Adrenal gland (tissue), 12 donors: Measurements from ENCODE around the gene KCNJ9. TPM values are rescaled to one million over a fixed set of nuclear protein-coding genes. Genes with fewer than 3 reads are reported as not detected.
"Not testable (repeated sequence)": the region's sequence is repeated elsewhere in the genome, so short reads cannot be mapped to it uniquely, and the experiment has no call there.

Experiments
- DNase-seq, 7 donors: peaks; one replicate each; pipeline ENCODE4 v3.0.0-alpha.2; 2019 to 2020
- H3K27ac ChIP-seq, 5 donors: fragments of 200-600 bp; sonication (generic) in 4 of 5; 1 replicate in 3 of 5; 2 replicates in 2 of 5; pipeline versions ENCODE4 v1.5.1 to v1.8.0; 2016 to 2020; ENCODE audit warnings: mild to moderate bottlenecking in 1 of 5
- H3K27me3 ChIP-seq: fragments of 200-600 bp; 2 replicates; pipeline ENCODE4 v1.8.0; 2021
- H3K36me3 ChIP-seq, 2 donors: fragments of 200-600 bp; replicated peaks in 1 of 2; 1 replicate in 1 of 2; 2 replicates in 1 of 2; pipeline versions ENCODE4 v1.5.1 to v1.8.0; 2018 to 2022
- H3K4me1 ChIP-seq, 2 donors: fragments of 200-600 bp; replicated peaks in 1 of 2; 1 replicate in 1 of 2; 2 replicates in 1 of 2; pipeline versions ENCODE4 v1.5.1 to v1.8.0; 2018 to 2021
- H3K4me3 ChIP-seq, 4 donors: fragments of 200-600 bp; sonication (generic) in 3 of 4; one replicate each; pipeline ENCODE4 v1.5.1; 2016 to 2018
- H3K9me3 ChIP-seq, 3 donors: fragments of 200-600 bp; sonication (generic) in 1 of 3; replicated peaks in 1 of 3; 1 replicate in 2 of 3; 2 replicates in 1 of 3; pipeline versions ENCODE4 v1.5.1 to v1.8.0; 2016 to 2021
- POLR2A ChIP-seq, 2 donors: fragments of 450-650 bp; IDR thresholded peaks; one replicate each; pipeline ENCODE4 v1.6.1; 2017; ENCODE audit warnings: antibody characterized with exemption in 2 of 2, mild to moderate bottlenecking in 2 of 2, moderate library complexity in 1 of 2
- WGBS, 4 donors: extraction: QIAGEN DNeasy Blood & Tissue Kit in 2 of 4; methylation state at CpG; one replicate each; pipeline versions ENCODE4 v1.1.5 to v1.1.7; 2013 to 2017; 5-methylcytosine and 5-hydroxymethylcytosine counted together
- intact Hi-C, 2 donors: fragments of 100-400 bp; cut with DNase I; formaldehyde crosslinking; loops; one replicate each; pipeline versions ENCODE4 v1.14.1 to v1.15.0; 2022 to 2023
- polyA plus RNA-seq, 3 donors: library from polyadenylated mRNA; stranded (reverse); fragments of 200-250 nt in 2 of 3; fragments of 350-450 nt in 1 of 3; fragmentation: Illumina TruSeq in 1 of 3; extraction: RNeasy Lipid Tissue Mini Kit (QIAGEN cat#74804) in 1 of 3; gene quantifications; one replicate each; pipeline ENCODE4 v1.2.3, GENCODE V29; 2013 to 2014
- total RNA-seq, 9 donors: library from RNA; depleted of rRNA in 4 of 9; stranded (reverse); fragments of >200 nt in 4 of 9; fragments of 120-200 nt in 1 of 9; fragmentation: NEBNext Ultra II Directional in 1 of 9; extraction: Animal tissue kit (Norgen Biotek cat#: 25700) in 1 of 9; gene quantifications; one replicate each; pipeline versions ENCODE4 v1.1.0 to v1.2.4, GENCODE V29; 2013 to 2023
- TF ChIP-seq, protein P1 (sequence below), 6 experiments: fragments of 450-650 bp in 4 of 6; fragments of 200-600 bp in 2 of 6; sonication (generic) in 1 of 6; IDR thresholded peaks; 1 replicate in 5 of 6; 2 replicates in 1 of 6; pipeline versions ENCODE4 v1.5.1 to v1.8.0; 2016 to 2021; ENCODE audit warnings: antibody characterized with exemption in 6 of 6, mild to moderate bottlenecking in 2 of 6, moderate library complexity in 1 of 6
- donor health status: healthy with polysubstance abuse.
- donor health status: Bipolar disorder and iron deficiency.
- donor health status: DM: yes; HTN: yes; CAD: no.
- donor health status: DM: no; HTN: no; CAD: no.
- donor health status: DM: no; HTN: no; CAD: no.
- donor health status: DM: yes; HTN: yes; CAD: no.

The KCNJ9 gene
- total and polyA plus RNA-seq, 12 donors: 0.14 to 1.1 (median 0.22) TPM; not detected in 6

DNA sequence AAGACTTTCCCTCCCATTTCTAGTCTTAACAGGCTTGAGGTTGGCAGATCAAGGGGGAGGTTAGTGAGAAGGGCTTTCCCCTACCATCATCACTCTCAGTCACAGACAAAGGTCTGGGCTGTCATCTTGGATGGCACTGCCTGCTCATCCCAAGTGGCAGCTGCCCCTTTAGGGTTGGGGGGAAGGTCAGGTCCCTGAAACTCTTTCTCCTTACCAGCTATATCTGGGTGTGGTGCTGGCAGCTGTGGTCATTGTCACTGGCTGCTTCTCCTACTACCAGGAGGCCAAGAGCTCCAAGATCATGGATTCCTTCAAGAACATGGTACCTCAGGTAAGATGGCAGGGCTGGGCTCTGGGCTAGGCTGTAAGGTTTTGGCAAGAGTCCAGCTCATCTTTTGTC lies 42.4 kb downstream of the KCNJ9 start:
- intact Hi-C loops: no loop called here
- Histone ChIP-seq H3K9me3 (no peaks in the 10 kb centered on the region), H3K4me1 (peaks cover 0 to 6% of the 10 kb centered on the region in 2 donors), H3K4me3 (no peak overlapping the region), H3K27me3 (no peaks in the 10 kb centered on the region), H3K27ac (no peak overlapping the region), H3K36me3 (no peaks in the 10 kb centered on the region)
- TF ChIP-seq POLR2A (IDR thresholded peaks at IDR 0.05): no peak
- TF ChIP-seq, protein P1, sequence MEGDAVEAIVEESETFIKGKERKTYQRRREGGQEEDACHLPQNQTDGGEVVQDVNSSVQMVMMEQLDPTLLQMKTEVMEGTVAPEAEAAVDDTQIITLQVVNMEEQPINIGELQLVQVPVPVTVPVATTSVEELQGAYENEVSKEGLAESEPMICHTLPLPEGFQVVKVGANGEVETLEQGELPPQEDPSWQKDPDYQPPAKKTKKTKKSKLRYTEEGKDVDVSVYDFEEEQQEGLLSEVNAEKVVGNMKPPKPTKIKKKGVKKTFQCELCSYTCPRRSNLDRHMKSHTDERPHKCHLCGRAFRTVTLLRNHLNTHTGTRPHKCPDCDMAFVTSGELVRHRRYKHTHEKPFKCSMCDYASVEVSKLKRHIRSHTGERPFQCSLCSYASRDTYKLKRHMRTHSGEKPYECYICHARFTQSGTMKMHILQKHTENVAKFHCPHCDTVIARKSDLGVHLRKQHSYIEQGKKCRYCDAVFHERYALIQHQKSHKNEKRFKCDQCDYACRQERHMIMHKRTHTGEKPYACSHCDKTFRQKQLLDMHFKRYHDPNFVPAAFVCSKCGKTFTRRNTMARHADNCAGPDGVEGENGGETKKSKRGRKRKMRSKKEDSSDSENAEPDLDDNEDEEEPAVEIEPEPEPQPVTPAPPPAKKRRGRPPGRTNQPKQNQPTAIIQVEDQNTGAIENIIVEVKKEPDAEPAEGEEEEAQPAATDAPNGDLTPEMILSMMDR (IDR thresholded peaks at IDR 0.05): no peak
- no peak for DNase-seq

DNA sequence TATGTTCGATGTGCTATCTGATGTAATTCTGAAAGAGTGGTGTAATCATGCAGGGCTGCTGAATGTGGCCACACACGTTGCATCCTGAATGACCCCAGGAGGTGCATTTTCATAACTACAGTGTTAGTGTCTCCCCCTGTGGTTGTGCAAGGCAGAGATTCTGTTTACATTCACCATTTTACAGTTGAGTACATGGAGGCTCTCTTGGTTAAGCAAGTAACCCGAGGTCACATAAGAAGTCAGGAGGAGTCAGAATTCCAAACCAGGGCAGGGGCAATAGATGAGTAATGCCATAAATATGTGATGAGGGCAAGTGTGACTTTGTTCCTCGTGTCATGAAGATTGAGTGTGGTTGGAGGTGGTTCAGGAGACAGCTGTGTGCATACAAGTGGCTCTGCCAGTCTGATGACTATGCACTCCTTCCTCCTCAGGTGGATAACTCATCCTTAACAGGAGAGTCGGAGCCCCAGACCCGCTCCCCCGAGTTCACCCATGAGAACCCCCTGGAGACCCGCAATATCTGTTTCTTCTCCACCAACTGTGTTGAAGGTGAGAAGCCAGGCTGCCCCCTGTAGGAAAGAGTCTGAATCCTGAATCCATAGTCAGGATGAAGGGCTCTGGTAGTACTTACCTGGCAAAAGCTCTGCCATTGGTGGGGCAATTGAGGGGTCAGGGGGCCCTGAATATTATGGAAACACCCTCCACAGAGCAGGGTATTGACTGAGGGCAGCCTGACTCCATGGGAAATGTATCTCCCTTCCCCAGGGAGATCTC lies 43.6 kb downstream of the KCNJ9 start:
- Histone ChIP-seq H3K27ac (peak overlapping the region in 1 of 5 donors; percentile 66), H3K27me3 (no peaks in the 10 kb centered on the region), H3K36me3 (no peaks in the 10 kb centered on the region), H3K4me3 (no peak overlapping the region), H3K4me1 (peaks cover 0 to 6% of the 10 kb centered on the region in 2 donors), H3K9me3 (no peaks in the 10 kb centered on the region)
- TF ChIP-seq POLR2A (IDR thresholded peaks at IDR 0.05): no peak
- TF ChIP-seq, protein P1 (IDR thresholded peaks at IDR 0.05): peak in 2 of 6 experiments; percentile 5 to 12
- WGBS, 4 donors: 59 to 68% (median 63%) methylated on average over 8 of the region's 8 CpGs
- DNase-seq: peak; percentile 54 to 81 (median 72)
- intact Hi-C loops: no loop called here

DNA sequence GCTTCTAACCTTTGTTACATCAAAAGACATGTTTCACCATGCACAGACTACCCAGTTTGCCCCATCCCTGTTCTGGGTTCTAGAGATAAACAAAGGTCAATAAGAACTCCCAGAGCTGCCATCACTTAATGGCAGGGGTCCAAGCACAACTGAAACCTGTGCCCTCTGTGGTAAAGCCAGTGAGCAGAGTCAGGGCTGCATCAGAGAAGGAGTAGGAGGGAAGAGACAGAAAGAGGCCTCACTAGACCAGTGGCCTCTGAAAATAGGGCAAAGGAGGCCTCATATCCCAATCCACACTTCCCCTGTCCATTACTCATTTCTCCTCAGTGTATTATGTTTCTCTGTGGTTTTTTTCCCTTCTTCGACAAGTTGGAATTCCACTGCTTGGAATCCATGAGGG lies 44.4 kb downstream of the KCNJ9 start:
- no peak for DNase-seq
- WGBS, 4 donors: 55 to 86% (median 78%) methylated on average over 1 of the region's 1 CpG
- Histone ChIP-seq H3K27me3 (no peaks in the 10 kb centered on the region), H3K36me3 (no peaks in the 10 kb centered on the region), H3K4me3 (no peak overlapping the region), H3K9me3 (no peaks in the 10 kb centered on the region), H3K4me1 (peaks cover 0 to 6% of the 10 kb centered on the region in 2 donors), H3K27ac (no peak overlapping the region)
- TF ChIP-seq, protein P1 (IDR thresholded peaks at IDR 0.05): no peak
- TF ChIP-seq POLR2A (IDR thresholded peaks at IDR 0.05): no peak
- intact Hi-C loops: no loop called here

DNA sequence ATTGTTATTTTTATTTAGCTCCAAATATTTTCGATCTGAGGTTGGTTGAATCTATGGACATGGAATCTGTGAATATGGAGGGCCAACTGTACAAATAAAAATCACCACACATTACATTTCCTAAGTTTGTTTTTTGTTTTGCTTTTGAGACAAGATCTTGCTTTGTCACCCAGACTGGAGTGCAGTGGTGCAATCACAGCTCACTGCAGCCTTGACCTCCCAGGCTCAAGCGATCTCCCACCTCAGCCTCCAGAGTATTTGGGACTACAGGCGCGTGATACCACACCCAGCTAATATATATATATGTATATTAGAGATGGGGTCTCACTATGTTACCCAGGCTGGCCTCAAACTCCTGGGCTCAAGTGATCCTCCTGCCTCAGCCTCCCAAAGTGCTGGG lies 45.0 kb downstream of the KCNJ9 start:
- H3K36me3 ChIP-seq, H3K4me1 ChIP-seq: not testable (repeated sequence)
- 65 to 74% (median 66%) methylated on average over 4 of the region's 4 CpGs for WGBS, 4 donors

DNA sequence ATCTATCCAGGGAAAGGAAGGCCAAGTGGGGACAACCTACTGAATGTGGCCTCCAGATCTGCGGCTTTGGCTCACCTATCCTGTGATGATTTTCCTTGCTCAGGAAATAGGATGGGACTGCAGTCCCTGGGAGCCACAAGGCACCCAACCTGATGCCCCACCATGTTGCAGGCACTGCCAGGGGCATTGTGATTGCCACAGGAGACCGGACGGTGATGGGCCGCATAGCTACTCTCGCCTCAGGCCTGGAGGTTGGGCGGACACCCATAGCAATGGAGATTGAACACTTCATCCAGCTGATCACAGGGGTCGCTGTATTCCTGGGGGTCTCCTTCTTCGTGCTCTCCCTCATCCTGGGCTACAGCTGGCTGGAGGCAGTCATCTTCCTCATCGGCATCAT lies 46.0 kb downstream of the KCNJ9 start:
- no peaks in the 10 kb centered on the region for H3K36me3 ChIP-seq
- H3K4me1 ChIP-seq: peaks cover 0 to 6% of the 10 kb centered on the region in 2 donors
- no peak for TF ChIP-seq POLR2A (IDR thresholded peaks at IDR 0.05)
- TF ChIP-seq, protein P1 (IDR thresholded peaks at IDR 0.05): no peak

More for the DNA sequence above, 45.0 kb downstream of the KCNJ9 start:
- DNase-seq, intact Hi-C loops, H3K9me3 ChIP-seq, H3K27ac ChIP-seq, H3K27me3 ChIP-seq, H3K4me3 ChIP-seq: not testable (repeated sequence)

More for the DNA sequence above, 46.0 kb downstream of the KCNJ9 start:
- H3K9me3 ChIP-seq: no peaks in the 10 kb centered on the region
- intact Hi-C loops: no loop called here
- no peak overlapping the region for H3K4me3 ChIP-seq
- H3K27me3 ChIP-seq: no peaks in the 10 kb centered on the region
- WGBS, 4 donors: 91 to 100% (median 94%) methylated on average over 6 to 9 of the region's 9 CpGs
- DNase-seq: no peak
- no peak overlapping the region for H3K27ac ChIP-seq
